HG03571 (cell line): ENCODE data around the gene S100A9.

Source experiments
- ATAC-seq: cut with Tn5 transposase; IDR thresholded peaks from one replicate; pipeline ENCODE4 v1.9.1; 2021; ENCODE audit not compliant: unreplicated experiment

Gene S100A9

DNA sequence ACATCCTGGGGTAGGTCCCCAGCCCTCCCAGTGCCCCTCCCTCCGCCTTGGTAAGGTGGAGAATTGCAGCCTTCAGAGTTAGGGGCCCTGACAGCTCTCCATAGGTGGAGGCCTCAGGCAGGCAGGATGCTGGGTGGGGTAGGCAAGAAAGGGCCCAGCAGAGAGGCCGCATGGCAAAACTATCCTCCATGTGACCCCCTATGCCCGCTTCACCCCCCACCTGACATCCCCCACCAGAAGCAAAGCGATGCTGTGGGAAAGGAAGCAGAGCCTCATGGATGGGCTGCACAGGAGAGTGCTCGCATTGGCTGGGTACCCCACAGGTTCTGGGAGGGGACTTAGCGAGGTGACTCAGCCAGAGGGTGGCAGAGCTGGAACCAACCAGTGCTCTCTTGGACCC lies 1.6 kb downstream of the S100A9 start:
- ATAC-seq, result no peak

DNA sequence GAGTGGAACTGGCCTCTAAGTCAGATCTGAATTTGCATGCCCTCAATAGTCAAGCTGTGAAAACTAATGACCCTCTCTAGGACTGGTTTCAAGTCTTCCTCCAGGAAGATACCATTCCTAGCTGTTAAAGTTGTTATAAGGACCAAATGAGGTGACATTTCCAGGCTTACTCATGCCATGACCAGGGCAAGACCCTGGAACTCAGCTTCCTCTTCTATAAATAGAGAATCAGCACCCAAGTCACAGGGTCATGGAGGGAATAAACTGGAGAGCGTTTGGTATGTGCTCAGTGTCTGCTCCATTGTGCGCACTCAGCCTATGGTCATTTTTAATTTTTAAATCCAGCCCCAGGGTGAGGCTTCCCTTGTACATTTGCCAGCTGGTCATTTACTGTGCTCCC lies 2.5 kb downstream of the S100A9 start:
- ATAC-seq, result no peak

DNA sequence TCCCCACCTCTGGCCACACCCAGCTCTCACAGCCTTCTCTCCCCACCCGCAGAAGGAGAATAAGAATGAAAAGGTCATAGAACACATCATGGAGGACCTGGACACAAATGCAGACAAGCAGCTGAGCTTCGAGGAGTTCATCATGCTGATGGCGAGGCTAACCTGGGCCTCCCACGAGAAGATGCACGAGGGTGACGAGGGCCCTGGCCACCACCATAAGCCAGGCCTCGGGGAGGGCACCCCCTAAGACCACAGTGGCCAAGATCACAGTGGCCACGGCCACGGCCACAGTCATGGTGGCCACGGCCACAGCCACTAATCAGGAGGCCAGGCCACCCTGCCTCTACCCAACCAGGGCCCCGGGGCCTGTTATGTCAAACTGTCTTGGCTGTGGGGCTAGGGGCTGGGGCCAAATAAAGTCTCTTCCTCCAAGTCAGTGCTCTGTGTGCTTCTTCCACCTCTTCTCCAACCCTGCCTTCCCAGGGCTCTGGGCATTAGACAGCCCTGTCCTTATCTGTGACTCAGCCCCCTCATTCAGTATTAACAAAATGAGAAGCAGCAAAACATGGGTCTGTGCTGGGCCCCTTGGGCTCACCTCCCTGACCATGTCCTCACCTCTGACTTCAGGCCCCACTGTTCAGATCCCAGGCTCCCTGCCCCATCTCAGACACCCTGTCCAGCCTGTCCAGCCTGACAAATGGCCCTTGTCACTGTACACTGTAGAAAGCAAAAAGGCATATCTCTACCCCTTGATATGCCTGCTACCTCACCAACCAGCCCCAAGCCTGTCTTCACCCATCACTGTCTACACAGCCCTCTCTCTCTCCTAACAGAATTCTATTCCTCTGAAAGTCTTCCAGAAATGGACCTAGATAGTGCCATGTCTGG lies 3.2 kb downstream of the S100A9 start:
- ATAC-seq, result no peak

DNA sequence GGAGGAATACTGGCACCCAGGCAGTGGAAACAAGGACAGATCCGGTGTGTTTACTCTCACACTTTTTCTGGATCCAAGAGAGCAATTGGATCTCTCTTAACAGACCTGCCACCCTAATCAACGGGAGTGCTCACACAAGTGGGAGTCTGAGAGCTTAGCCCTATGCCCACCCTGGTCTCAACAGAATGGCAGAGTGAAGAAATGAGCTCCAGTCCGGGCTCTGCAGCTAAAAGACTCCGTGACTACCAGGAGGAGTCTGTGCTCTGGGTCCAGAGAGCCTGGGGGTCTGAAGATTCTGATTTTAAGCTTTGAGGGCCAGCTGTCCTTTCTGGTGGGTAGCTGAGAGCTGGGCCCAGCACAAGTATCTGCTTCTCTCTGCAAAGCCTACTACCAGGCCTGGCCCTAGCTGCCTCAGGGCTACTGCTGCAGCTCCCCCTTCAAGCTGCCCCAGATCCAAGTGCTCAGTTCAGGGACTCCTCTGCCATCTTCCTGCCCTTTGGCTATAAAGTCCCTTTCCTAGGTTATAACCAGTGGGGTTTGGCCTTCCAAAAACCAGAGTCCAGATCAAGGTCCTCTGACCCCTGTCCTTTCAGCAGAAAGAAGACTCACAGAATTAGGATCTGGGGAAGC lies 3.9 kb downstream of the S100A9 start:
- ATAC-seq, result no peak

DNA sequence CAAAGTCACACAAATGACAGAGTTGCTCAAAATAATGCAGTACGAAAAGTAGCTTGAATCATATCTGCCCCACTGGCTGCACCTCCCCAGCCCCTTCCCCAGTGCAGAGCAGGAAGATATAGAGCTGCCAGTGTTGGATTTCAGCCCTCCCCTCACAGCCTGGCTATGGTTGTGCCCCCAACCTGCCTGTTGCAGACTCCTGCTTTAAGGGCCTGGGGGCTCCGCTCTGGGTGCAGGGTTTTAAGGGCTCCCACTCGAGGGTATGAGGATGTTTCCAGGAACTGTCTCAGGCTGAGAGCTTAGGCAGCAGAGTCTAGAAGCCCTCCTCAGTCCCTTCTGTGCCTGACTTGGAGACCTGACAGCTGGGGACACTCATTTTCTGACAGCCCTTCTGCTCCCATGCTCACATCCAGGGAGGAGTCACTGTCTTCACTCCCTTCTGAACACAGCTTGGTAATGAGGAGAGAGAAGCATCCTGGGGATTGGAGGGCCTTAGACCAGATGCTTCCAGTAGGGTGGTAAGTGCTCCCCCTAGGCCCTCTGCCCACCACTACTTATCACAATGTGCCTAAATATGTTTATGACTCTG lies 4.6 kb downstream of the S100A9 start:
- ATAC-seq, result no peak

DNA sequence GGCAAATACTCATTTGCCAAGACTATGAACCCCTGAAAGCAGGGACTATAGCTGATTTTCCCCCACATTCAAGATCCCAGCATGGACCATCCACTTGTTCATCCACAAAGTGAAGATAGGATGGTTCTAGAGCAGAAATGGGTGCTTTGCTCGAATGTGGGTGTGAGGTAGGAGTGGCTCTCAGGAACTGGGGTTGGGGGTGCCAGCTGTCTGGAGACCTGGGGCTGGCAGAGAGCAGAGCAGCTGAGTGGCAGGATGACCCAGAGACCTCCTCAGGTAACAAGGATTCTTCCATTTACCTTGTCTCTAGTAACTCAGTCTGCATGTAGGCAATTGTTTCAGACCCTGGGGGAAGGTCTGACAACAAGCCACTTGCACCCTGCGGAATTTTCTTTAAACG lies 6.0 kb downstream of the S100A9 start:
- no peak for ATAC-seq

DNA sequence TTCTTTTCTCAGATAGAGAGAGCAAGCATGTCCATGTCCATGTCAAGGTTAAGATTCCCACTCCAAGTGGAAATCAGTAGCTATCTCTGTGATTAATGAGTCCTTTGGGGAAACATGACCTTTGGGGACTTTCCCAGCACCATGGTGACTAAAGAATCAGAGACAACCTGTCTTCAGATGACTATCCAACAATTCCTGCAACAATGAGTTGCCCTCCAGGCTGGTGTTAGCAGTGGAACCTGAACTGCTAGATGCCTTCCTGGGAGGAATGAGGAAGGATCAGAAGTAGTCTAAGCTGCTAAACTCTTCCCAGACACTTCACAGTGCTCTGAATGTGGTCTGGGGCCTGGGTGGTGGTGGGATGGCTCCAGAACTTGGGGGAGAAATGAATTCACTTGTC lies 6.5 kb downstream of the S100A9 start:
- ATAC-seq, result no peak

DNA sequence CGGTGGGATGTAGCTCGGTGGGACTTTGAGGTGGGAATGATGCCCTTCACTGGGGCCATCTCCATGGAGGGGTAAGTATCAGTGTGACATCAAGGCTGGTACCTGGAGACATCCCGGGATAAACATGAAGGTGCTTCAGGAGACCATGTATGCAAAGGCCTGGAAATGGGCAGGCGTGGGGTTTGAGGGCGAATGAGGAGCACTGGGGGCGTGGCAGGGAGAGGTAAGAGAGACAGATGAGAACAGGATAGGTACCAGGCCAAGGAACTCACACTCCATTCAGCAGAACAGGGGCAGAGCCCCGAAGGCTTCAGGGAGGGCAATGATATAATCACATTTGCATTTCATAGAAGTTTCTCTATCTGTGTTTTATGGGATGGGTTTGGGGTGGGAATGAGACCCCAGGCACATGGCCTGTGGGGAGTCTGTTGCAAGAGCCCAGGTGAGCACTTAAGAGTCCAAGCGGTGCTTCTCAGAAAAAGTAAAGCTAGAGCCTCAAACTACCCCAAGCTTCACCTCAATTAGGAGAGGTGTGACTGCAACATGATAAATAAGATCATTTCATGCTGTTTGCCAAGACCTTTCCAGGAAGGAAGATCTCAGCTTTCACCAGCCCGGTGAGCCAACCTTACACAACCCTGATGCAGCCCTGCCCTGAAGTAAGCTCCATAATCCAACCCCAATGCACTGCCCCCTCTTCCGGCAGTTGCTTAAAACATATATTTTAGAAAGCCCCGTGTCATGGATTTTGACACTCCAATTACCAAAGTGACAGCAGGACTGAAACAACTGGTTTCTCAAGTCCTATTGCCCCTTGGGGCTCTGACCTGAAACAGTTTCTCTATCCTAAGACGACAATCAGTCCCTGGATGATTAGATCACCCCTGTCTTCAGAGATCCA lies 7.4 kb downstream of the S100A9 start:
- ATAC-seq, result no peak

DNA sequence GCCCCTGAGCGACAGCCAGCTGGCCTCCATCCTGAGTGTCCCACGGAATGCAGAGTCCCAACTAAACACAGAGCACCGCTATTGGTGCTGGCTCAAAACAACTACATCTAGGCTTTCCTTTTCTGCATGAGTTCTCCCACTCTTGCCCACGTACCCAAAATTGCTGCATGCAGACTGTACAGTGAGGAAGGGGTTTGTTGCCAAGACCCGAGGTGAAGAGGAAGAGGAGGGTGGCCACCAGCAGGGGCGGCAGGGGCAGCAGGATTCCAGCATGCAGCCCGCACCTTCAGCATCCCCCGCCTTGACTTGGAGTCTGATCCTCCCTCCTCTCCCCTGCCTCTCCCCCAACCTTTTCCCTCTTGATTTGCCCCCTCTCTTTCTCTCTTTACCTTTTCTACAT lies 8.0 kb downstream of the S100A9 start:
- no peak for ATAC-seq

DNA sequence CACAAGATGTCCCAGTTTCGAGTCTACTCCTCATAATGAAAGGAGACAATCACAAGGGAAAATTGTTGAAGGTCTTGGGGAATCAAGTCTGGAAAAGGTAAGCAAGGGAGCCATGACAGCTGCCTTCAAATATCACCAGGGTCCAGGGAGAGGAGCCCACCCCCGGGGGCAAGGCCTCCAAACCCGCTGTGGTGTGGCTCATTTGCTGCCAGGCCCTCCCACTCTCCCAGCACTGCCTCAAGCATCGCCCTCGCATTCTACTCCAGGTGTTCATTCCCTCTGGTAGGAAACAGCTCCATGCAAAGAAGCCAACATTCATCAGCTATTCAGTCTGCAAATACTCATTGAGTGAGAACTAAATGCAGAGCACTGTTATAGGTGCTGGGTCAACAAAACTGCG lies 8.6 kb downstream of the S100A9 start:
- no peak for ATAC-seq

DNA sequence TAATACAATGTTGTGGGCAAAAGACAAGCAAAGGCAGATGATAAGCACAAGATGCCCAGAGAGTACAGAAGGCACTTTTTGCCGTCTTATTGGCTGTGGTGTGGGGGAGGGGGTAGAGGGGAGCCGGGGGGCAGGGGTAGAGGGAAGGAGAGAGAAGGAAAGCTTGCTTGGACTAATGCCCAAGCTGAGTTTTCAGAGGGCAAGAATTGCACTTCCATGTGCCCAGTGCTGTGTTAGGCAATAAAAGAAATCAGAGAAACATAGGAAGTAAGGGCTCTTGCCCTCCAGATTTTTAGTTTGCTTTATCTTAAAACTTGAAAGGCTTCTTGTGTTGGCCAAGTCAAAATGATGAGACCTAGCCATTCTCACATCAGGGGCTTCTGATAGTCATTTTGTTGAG lies 9.4 kb downstream of the S100A9 start:
- no peak for ATAC-seq

DNA sequence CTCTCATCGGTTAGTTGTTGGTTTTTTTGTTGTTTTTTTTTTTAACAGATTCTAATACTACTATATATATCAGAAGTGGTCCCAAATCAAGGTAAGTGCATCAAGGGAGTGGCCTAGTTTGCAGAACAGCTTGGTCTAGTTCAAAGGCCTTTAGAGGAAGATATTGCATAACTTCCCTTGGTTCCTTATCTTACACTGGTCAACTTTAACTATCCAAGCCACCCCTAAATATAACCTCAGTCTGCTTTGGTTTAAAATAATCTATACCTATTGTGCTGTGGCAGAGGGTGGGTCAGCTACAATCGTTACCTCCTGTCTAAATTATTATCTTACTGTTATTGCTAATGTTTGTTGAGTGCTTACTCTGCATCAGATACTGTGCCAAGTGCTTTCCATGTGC lies 10.8 kb downstream of the S100A9 start:
- no peak for ATAC-seq

DNA sequence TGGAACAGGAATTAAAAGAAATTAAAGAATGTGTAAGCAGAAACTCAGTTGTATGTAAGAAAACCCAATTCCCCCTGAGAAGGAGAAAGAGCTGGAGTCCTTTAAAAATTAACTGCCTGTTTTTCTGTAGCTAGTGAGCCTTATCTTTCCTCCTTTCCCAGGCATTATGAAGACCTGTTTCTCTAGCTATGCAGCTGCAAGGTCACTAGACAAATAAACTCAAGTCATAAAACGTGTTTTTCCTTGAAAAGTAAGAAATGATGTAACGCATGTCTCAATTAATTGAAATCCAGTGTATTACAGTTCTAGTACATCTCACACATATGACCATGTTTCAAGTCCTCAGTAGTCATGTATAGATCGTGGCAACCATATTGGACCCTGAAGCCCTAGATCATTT lies 12.5 kb downstream of the S100A9 start:
- no peak for ATAC-seq

DNA sequence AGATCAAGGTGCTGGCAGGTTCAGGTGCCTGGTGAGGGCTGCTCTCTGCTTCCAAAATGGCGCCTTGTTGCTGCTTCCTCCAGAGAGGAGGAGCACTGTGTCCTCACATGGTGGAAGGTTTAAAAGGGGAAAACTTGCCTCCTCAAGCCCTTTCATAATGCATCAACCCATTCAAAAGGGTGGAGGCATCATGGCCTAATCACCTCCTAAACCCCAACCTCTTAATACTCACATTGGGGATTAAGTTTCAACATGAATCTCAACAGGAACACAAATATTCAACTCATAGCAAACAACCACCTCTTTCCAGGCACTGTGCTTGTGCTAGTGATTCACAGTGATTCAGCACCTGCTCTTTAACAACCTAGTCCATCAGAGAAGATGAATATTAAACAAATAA lies 13.6 kb downstream of the S100A9 start:
- ATAC-seq, result no peak

DNA sequence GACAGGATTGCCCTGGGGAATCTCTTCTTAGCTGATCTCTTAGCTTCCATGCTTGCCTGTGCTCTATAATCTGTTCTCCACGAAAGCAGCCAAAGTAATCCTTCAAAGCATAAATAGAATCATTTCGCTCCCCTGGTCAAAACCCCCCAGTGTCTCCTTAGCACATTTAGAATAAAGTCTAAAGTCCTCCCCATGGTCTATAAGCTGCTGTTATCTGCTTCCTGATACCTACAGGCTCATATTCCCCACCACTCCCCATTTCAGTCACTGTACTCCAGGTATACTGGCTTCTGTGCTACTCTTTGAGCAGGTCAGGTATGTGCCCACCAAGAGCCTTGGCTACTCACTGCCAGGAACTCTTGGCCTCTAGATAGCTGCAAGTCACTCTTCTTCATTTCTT lies 14.9 kb downstream of the S100A9 start:
- no peak for ATAC-seq

DNA sequence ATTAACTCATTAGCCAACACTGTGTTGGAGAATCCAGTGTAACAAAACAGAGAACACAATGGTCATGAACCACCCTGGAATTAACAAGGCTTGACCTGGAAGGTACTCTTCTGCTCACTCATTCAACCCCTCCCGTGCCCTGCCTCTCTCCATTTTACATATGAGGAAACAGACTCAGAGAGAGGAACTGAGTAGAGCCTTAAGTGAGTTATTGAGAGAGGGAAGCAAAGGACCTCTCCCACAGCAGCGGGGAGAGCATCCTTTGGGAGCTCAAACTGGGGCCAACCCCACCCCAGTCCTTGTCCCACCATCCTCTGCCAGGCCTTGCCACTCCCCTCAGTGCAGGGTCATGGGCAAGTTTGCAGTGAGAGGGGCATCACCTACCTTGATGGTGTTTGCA lies 16.4 kb downstream of the S100A9 start:
- no peak for ATAC-seq

DNA sequence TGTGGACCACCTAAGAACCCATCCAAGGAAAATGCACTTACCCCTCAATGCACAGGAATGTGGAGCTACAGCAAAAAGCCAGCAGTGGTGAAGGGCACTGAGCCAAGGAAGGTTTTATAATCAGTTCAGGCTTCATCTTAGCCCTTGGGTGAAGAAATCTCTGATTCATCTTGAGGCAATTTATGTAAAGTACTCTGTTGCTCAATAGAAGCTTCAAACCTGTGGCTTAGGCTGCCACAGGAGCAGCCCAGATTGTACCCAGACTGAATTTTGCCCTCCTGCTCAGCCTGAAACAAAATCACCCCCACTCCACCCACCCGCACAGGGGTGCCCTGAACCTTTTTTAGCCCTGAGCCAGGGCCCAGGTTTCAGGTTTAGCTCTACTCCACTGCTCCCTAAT lies 17.9 kb downstream of the S100A9 start, which contains the start of gene S100A12:
S100A12 (minus strand) TSS at position 111 of the 400 bp plus-strand sequence. CDS start 1,029 bp downstream, outside the sequence.
- ATAC-seq, result no peak

DNA sequence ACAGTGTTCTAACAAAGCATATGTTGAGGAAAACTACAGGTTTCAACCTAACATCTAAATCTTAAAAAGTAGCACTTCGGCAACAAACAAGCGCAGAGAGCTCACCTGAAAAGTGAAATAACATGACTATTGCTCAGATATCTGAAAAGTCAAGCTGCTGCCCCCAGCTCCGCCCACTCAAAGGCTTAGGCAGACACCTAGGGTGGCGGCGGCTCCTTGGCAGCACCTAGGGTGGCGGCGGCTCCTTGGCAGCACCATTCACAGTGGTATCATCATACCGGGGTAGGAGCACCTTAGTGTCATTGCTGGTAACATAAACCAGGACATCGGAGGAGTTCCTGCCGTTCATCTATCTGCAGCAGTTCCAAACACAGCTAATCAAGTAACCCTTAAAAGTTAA lies 21.9 kb downstream of the S100A9 start:
- ATAC-seq, result no peak

DNA sequence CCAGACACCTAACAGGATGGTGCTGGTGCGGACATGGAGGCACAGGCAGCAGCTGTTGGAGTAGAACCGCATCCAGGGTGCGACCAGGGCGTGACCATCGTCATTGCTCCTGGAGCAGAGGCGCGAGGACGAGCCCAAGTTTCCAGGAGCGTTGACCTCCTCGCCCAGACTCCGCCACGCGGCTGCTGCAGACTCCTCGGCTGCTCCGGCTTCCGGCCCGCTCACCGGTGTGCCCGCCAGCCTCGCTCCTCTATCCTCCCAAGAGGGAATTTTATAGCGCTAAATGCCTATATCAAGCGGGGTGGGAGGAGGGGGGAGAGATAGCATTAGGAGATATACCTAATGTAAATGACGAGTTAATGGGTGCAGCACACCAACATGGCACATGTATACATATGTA lies 23.1 kb downstream of the S100A9 start:
- ATAC-seq, result no peak

DNA sequence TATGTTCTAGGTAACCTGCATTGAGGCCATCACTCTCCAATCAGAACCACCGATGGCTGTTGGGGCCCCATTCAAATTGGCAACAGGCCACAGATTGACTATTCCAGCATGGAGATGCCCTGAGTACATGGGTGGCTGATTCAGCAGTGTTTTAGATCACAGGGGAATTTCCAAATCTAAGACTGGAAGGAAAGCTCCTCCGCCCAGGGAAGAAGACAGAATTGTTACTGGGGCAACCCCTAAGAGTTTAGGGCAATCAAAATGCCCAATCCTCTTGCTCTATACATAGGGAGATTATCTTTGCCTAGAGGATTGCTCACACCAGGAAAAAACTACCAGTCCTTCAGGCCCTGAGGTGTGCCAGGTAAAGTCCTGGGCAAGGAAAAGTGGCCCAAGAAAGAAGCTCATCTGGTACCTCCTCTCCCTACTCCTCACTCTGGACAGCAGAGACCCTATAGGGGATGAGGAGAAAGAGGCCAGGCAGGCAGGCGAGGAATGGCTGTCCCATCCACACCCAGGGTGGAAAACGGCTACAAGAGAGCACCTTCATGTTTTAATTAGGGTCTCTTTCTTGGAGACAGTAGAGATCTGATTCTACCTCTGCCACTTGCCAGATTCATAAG lies 27.4 kb downstream of the S100A9 start:
- no peak for ATAC-seq

DNA sequence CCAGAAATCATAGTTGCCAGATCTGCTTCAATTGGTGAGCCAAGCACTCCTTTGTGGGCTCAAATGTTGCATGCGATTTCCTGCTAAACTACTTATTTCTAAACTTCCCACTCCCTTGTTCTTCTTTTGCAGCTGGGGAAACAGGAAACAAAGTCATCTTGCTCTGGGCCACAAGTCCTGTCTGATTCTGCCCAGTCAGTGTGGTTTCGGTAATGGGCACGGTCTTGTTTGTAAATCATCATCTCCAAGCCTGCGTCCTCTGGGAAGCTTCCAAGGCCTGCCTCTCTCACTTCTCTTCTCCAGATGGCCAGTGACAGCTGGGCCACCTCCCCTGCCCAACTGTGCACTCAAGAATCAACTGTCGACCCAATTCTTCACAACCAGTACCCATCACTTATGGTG lies 28.8 kb downstream of the S100A9 start:
- no peak for ATAC-seq
